ENCODE results near the gene GRID2IP.
A peak's percentile ranks its signal among the peaks of the same experiment; 100 is the strongest.
"Not testable (repeated sequence)": the region's sequence is repeated elsewhere in the genome, so short reads cannot be mapped to it uniquely, and the experiment has no call there.

GRID2IP gene

GRCh38 chr7:6551016-6551511 is at the start of gene GRID2IP:
Gene GRID2IP (minus strand): TSS chr7:6551461. CDS start chr7:6551436, 25 bp downstream.
- DNase-seq (ENCODE audit: low spot score): no peak

GRCh38 chr7:6600093-6600492 is 48.8 kb upstream of the GRID2IP start:
- DNase-seq (ENCODE audit: low spot score): no peak

- DNase-seq (ENCODE audit: low spot score): no peak
Measured at GRCh38 chr7:6590645-6591110, 39.4 kb upstream of the GRID2IP start.

- peak; percentile 71 for DNase-seq (ENCODE audit: low spot score)
Measured at GRCh38 chr7:6589829-6590644, 38.8 kb upstream of the GRID2IP start, which contains the start of gene INTS15. Gene INTS15 (plus strand): TSS chr7:6590021. CDS start chr7:6590284, 263 bp downstream.

- no peak for DNase-seq (ENCODE audit: low spot score)
Measured at GRCh38 chr7:6589151-6589828, 38.0 kb upstream of the GRID2IP start.

- DNase-seq (ENCODE audit: low spot score): no peak
Measured at GRCh38 chr7:6588566-6588965, 37.3 kb upstream of the GRID2IP start.

- DNase-seq (ENCODE audit: low spot score): not testable (repeated sequence)
Measured at GRCh38 chr7:6585746-6586432, 34.6 kb upstream of the GRID2IP start.

- no peak for DNase-seq (ENCODE audit: low spot score)
Measured at GRCh38 chr7:6579446-6579845, 28.2 kb upstream of the GRID2IP start.

- no peak for DNase-seq (ENCODE audit: low spot score)
Measured at GRCh38 chr7:6578114-6579084, 27.1 kb upstream of the GRID2IP start.

- DNase-seq (ENCODE audit: low spot score): peak; percentile 87
Measured at GRCh38 chr7:6577369-6578113, 26.3 kb upstream of the GRID2IP start, which contains the start of gene ZDHHC4. Gene ZDHHC4 (plus strand): TSS chr7:6577454. CDS start chr7:6580562, 3,108 bp downstream.

- DNase-seq (ENCODE audit: low spot score): not testable (repeated sequence)
Measured at GRCh38 chr7:6576867-6577368, 25.7 kb upstream of the GRID2IP start.

- no peak for DNase-seq (ENCODE audit: low spot score)
Measured at GRCh38 chr7:6576024-6576866, 25.0 kb upstream of the GRID2IP start.

- DNase-seq (ENCODE audit: low spot score): no peak
Measured at GRCh38 chr7:6575281-6576023, 24.2 kb upstream of the GRID2IP start.

- DNase-seq (ENCODE audit: low spot score): no peak
Measured at GRCh38 chr7:6571160-6571779, 20.0 kb upstream of the GRID2IP start.

GRCh38 chr7:6567886-6568285 is 16.6 kb upstream of the GRID2IP start:
- DNase-seq (ENCODE audit: low spot score): no peak

- no peak for DNase-seq (ENCODE audit: low spot score)
Measured at GRCh38 chr7:6565655-6566054, 14.4 kb upstream of the GRID2IP start.

- DNase-seq (ENCODE audit: low spot score): no peak
Measured at GRCh38 chr7:6563936-6564770, 12.9 kb upstream of the GRID2IP start.
